HepG2 (cell line): ENCODE results near the gene ACSF3. TPM values are rescaled to one million over a fixed set of nuclear protein-coding genes. Genes with fewer than 3 reads are reported as not detected.

Experiments
- AGO1 ChIP-seq: fragments of 200-400 bp; formaldehyde crosslinking; IDR thresholded peaks from 2 replicates; pipeline ENCODE4 v1.6.1; 2017; ENCODE audit warnings: mild to moderate bottlenecking, low read depth, low read length, moderate library complexity; ENCODE audit not compliant: poor library complexity, severe bottlenecking
- BRCA1 ChIP-seq: sonication (generic); formaldehyde crosslinking; IDR thresholded peaks from 2 replicates; pipeline ENCODE4 v1.4.0; 2020; ENCODE audit warnings: missing genetic modification reagents
- EEA1 ChIP-seq: sonication (generic); formaldehyde crosslinking; IDR thresholded peaks from 2 replicates; pipeline ENCODE4 v1.5.1; 2020; ENCODE audit warnings: mild to moderate bottlenecking, missing genetic modification reagents, borderline replicate concordance
- GABPB1 ChIP-seq: IDR thresholded peaks from 2 replicates; pipeline ENCODE4 v1.6.1; 2016; ENCODE audit warnings: mild to moderate bottlenecking, missing genetic modification reagents, moderate library complexity, missing compliant biosample characterization
- JUND ChIP-seq: sonication (generic); formaldehyde crosslinking; IDR thresholded peaks from 2 replicates; pipeline ENCODE4 v1.8.0; 2022; ENCODE audit warnings: mild to moderate bottlenecking, missing genetic modification reagents
- MXD4 ChIP-seq: IDR thresholded peaks from 2 replicates; pipeline ENCODE4 v1.6.1; 2016; ENCODE audit warnings: mild to moderate bottlenecking, missing biosample characterization, missing genetic modification reagents
- MXI1 ChIP-seq: IDR thresholded peaks from 3 replicates; pipeline ENCODE4 v1.6.1; 2012; ENCODE audit warnings: low read depth, low read length, inconsistent platforms, borderline replicate concordance
- SMARCC2 ChIP-seq: fragments of 450-650 bp; IDR thresholded peaks from 2 replicates; pipeline ENCODE4 v1.6.1; 2017; ENCODE audit warnings: antibody characterized with exemption, mild to moderate bottlenecking
- YEATS4 ChIP-seq: sonication (generic); formaldehyde crosslinking; IDR thresholded peaks from 2 replicates; pipeline ENCODE4 v1.4.0; 2020; ENCODE audit warnings: missing genetic modification reagents, borderline replicate concordance
- ZFP36L2 ChIP-seq: sonication (generic); formaldehyde crosslinking; IDR thresholded peaks from 2 replicates; pipeline ENCODE4 v1.4.0; 2020; ENCODE audit warnings: missing genetic modification reagents
- ZNF333 ChIP-seq: sonication (generic); formaldehyde crosslinking; IDR thresholded peaks from 2 replicates; pipeline ENCODE4 v1.4.0; 2020; ENCODE audit warnings: mild to moderate bottlenecking, missing genetic modification reagents, borderline replicate concordance
- ZNF382 ChIP-seq: sonication (generic); formaldehyde crosslinking; IDR thresholded peaks from 2 replicates; pipeline ENCODE4 v1.5.0; 2020; ENCODE audit warnings: missing genetic modification reagents, mild to moderate bottlenecking, borderline replicate concordance
- ZNF564 ChIP-seq: sonication (generic); formaldehyde crosslinking; IDR thresholded peaks from 2 replicates; pipeline ENCODE4 v1.8.1; 2023; ENCODE audit warnings: mild to moderate bottlenecking, missing genetic modification reagents
- ZNF615 ChIP-seq: sonication (generic); formaldehyde crosslinking; IDR thresholded peaks from 2 replicates; pipeline ENCODE4 v1.5.0; 2020; ENCODE audit warnings: mild to moderate bottlenecking, missing genetic modification reagents, borderline replicate concordance
- polyA plus RNA-seq, 8 experiments: library from polyadenylated mRNA; depleted of rRNA in 3 of 8; stranded (reverse) in 7 of 8; unstranded in 1 of 8; fragments of >200 nt; fragmentation: Illumina TruSeq in 4 of 8; extraction: Trizol in 4 of 8; gene quantifications; 2 replicates each; pipeline versions ENCODE4 v1.2.1 to v1.2.3, GENCODE V29; 2011 to 2016; ENCODE audit warnings: low read depth in 4 of 8, missing spikeins in 1 of 8, mixed read lengths in 1 of 8; ENCODE audit not compliant: insufficient read depth in 1 of 8
- total RNA-seq, 5 experiments: library from RNA; depleted of rRNA; stranded (reverse); fragments of >200 nt; fragmentation: Illumina TruSeq; extraction: Trizol; gene quantifications; 2 replicates each; pipeline ENCODE4 v1.2.3, GENCODE V29; 2016; ENCODE audit warnings: low read depth in 1 of 5
- TF ChIP-seq, protein P1 (sequence below): sonication (generic); formaldehyde crosslinking; IDR thresholded peaks from 2 replicates; pipeline ENCODE4 v1.5.0; 2020; ENCODE audit warnings: missing genetic modification reagents, mild to moderate bottlenecking, borderline replicate concordance
- TF ChIP-seq, protein P2 (sequence below): sonication (generic); formaldehyde crosslinking; IDR thresholded peaks from 2 replicates; pipeline ENCODE4 v1.4.0; 2020; ENCODE audit warnings: missing genetic modification reagents
- TF ChIP-seq, protein P3 (sequence below): sonication (generic); formaldehyde crosslinking; IDR thresholded peaks from 2 replicates; pipeline ENCODE4 v1.8.1; 2023; ENCODE audit warnings: mild to moderate bottlenecking, inconsistent platforms, moderate library complexity, missing genetic modification reagents, borderline replicate concordance
- TF ChIP-seq, protein P4 (sequence below): sonication (generic); formaldehyde crosslinking; IDR thresholded peaks from 2 replicates; pipeline ENCODE4 v1.8.1; 2023; ENCODE audit warnings: mild to moderate bottlenecking, missing genetic modification reagents

Gene ACSF3
- total and polyA plus RNA-seq, 2 of the 13 experiments (the other 11 are each of a cell fraction or from before 2014, with no cell fraction given), result 14.9 to 30.6 TPM

DNA sequence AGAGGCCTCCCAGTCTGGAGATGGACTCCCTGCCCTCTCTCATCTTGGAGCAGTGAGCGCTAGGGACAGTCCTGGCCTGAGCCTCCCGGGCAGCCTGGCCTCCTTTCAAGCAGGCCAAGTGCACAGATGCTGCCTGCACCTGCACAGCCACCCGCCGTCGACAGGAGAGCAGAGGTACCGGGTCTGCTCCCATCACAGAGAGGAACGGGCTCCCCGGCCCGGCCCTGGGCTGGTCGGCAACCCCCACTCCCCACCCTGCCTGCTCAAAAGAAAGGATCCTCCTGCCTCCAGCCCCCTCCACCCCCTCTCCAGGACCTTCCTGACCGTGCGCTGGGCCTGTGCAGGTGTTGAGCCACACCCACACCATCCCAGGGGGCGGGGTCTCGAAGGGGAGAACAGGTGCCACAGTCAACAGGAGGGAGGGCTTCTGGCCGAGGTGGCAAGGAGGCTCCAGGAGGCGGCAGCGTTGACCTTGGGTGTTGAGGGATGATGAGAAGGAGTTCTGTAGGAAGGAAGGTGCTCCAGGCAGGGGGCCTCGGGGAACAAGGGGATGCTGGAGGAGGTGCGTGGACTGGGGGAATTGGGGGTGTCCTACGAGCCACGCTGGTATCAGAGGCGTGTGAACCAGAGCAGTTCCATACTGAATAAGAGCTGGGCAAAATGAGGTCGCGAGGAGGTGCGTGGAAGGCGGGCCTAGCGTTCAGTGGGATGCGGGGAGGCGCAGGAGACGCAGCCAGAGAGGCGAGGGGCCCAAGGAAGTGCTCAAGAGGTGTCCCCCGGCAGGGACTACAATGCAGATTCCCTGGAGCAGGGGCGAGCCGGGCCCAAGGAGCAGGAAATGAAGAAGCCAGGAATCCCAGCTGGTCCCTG lies 76.9 kb downstream of the ACSF3 start (continued):
- no peak for TF ChIP-seq BRCA1
- peak; percentile 51; the same call in 1 of the 2 replicates for TF ChIP-seq EEA1
- no peak for TF ChIP-seq YEATS4 (CRISPR knock-in tag)
- no peak for TF ChIP-seq ZNF564
- no peak for TF ChIP-seq ZNF382 (CRISPR knock-in tag)
- TF ChIP-seq MXI1, result no peak
- no peak for TF ChIP-seq ZNF615
- TF ChIP-seq JUND (CRISPR knock-in tag), result no peak
- no peak for TF ChIP-seq SMARCC2
- TF ChIP-seq, protein P1, sequence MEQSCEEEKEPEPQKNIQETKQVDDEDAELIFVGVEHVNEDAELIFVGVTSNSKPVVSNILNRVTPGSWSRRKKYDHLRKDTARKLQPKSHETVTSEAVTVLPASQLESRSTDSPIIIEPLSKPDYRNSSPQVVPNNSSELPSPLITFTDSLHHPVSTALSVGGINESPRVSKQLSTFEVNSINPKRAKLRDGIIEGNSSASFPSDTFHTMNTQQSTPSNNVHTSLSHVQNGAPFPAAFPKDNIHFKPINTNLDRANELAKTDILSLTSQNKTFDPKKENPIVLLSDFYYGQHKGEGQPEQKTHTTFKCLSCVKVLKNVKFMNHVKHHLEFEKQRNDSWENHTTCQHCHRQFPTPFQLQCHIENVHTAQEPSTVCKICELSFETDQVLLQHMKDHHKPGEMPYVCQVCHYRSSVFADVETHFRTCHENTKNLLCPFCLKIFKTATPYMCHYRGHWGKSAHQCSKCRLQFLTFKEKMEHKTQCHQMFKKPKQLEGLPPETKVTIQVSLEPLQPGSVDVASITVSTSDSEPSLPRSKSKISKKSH (CRISPR knock-in tag), result peak; percentile 35; the same call in 1 of the 2 replicates
- no peak for TF ChIP-seq ZFP36L2
- peak; percentile 5; the same call in 1 of the 2 replicates for TF ChIP-seq MXD4
- TF ChIP-seq, protein P2, sequence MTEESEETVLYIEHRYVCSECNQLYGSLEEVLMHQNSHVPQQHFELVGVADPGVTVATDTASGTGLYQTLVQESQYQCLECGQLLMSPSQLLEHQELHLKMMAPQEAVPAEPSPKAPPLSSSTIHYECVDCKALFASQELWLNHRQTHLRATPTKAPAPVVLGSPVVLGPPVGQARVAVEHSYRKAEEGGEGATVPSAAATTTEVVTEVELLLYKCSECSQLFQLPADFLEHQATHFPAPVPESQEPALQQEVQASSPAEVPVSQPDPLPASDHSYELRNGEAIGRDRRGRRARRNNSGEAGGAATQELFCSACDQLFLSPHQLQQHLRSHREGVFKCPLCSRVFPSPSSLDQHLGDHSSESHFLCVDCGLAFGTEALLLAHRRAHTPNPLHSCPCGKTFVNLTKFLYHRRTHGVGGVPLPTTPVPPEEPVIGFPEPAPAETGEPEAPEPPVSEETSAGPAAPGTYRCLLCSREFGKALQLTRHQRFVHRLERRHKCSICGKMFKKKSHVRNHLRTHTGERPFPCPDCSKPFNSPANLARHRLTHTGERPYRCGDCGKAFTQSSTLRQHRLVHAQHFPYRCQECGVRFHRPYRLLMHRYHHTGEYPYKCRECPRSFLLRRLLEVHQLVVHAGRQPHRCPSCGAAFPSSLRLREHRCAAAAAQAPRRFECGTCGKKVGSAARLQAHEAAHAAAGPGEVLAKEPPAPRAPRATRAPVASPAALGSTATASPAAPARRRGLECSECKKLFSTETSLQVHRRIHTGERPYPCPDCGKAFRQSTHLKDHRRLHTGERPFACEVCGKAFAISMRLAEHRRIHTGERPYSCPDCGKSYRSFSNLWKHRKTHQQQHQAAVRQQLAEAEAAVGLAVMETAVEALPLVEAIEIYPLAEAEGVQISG (CRISPR knock-in tag), result no peak
- peak; percentile 26; the same call in 1 of the 2 replicates for TF ChIP-seq GABPB1 (CRISPR knock-in tag)
- TF ChIP-seq AGO1, result no peak
- TF ChIP-seq, protein P3, sequence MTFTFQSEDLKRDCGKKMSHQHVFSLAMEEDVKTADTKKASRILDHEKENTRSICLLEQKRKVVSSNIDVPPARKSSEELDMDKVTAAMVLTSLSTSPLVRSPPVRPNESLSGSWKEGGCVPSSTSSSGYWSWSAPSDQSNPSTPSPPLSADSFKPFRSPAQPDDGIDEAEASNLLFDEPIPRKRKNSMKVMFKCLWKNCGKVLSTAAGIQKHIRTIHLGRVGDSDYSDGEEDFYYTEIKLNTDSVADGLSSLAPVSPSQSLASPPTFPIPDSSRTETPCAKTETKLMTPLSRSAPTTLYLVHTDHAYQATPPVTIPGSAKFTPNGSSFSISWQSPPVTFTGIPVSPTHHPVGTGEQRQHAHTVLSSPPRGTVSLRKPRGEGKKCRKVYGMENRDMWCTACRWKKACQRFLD (CRISPR knock-in tag), result no peak; the same call in 1 of the 2 replicates
- TF ChIP-seq, protein P4, sequence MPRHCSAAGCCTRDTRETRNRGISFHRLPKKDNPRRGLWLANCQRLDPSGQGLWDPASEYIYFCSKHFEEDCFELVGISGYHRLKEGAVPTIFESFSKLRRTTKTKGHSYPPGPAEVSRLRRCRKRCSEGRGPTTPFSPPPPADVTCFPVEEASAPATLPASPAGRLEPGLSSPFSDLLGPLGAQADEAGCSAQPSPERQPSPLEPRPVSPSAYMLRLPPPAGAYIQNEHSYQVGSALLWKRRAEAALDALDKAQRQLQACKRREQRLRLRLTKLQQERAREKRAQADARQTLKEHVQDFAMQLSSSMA (CRISPR knock-in tag), result no peak
- peak; percentile 45; the same call in 1 of the 2 replicates for TF ChIP-seq ZNF333 (CRISPR knock-in tag)
- TF ChIP-seq, all 625 proteins: peak for 14
